HEK293 (cell line): Measurements from ENCODE around the gene HDDC2.

Experiments used
- CTCF ChIP-seq: fragments of 450-650 bp; formaldehyde crosslinking; IDR thresholded peaks from 2 replicates; pipeline ENCODE4 v1.5.1; 2016; ENCODE audit warnings: missing biosample characterization, missing genetic modification characterization
- FEZF1 ChIP-seq: fragments of 450-650 bp; formaldehyde crosslinking; IDR thresholded peaks from 2 replicates; pipeline ENCODE4 v1.5.1; 2016; ENCODE audit warnings: missing biosample characterization, missing genetic modification characterization
- PRDM4 ChIP-seq: fragments of 450-650 bp; formaldehyde crosslinking; IDR thresholded peaks from 2 replicates; pipeline ENCODE4 v1.5.1; 2017; ENCODE audit warnings: missing biosample characterization, missing genetic modification characterization
- SALL2 ChIP-seq: fragments of 450-650 bp; formaldehyde crosslinking; IDR thresholded peaks from 2 replicates; pipeline ENCODE4 v1.5.0; 2017; ENCODE audit warnings: missing biosample characterization, mild to moderate bottlenecking, missing genetic modification characterization, borderline replicate concordance
- SETDB1 ChIP-seq: IDR thresholded peaks from one replicate; pipeline ENCODE4 v1.6.1; 2017; ENCODE audit warnings: mild to moderate bottlenecking, low read length, moderate library complexity, mixed read lengths; ENCODE audit not compliant: insufficient read length
- ZNF2 ChIP-seq: fragments of 450-650 bp; formaldehyde crosslinking; IDR thresholded peaks from 2 replicates; pipeline ENCODE4 v1.5.1; 2016; ENCODE audit warnings: missing biosample characterization, missing genetic modification characterization
- ZNF350 ChIP-seq: fragments of 450-650 bp; formaldehyde crosslinking; IDR thresholded peaks from 2 replicates; pipeline ENCODE4 v1.5.0; 2017; ENCODE audit warnings: missing biosample characterization, mild to moderate bottlenecking, missing genetic modification characterization
- ZNF416 ChIP-seq: fragments of 450-650 bp; formaldehyde crosslinking; IDR thresholded peaks from 2 replicates; pipeline ENCODE4 v1.5.1; 2016; ENCODE audit warnings: missing biosample characterization, missing genetic modification characterization
- ZNF521 ChIP-seq: fragments of 450-650 bp; formaldehyde crosslinking; IDR thresholded peaks from 2 replicates; pipeline ENCODE4 v1.5.1; 2017; ENCODE audit warnings: missing biosample characterization, mild to moderate bottlenecking, missing genetic modification characterization
- ZNF670 ChIP-seq: fragments of 450-650 bp; formaldehyde crosslinking; IDR thresholded peaks from 2 replicates; pipeline ENCODE4 v1.5.1; 2016; ENCODE audit warnings: missing biosample characterization, missing genetic modification characterization, low read depth
- ZNF76 ChIP-seq: fragments of 450-650 bp; formaldehyde crosslinking; IDR thresholded peaks from 2 replicates; pipeline ENCODE4; 2016; ENCODE audit warnings: low read depth, missing biosample characterization, missing genetic modification characterization, borderline replicate concordance
- ZSCAN23 ChIP-seq: fragments of 450-650 bp; formaldehyde crosslinking; IDR thresholded peaks from 2 replicates; pipeline ENCODE4 v1.5.1; 2016; ENCODE audit warnings: missing biosample characterization, missing genetic modification characterization
- TF ChIP-seq, protein P1 (sequence below): fragments of 450-650 bp; formaldehyde crosslinking; IDR thresholded peaks from 2 replicates; pipeline ENCODE4 v1.5.1; 2016; ENCODE audit warnings: missing biosample characterization, missing genetic modification characterization

DNA sequence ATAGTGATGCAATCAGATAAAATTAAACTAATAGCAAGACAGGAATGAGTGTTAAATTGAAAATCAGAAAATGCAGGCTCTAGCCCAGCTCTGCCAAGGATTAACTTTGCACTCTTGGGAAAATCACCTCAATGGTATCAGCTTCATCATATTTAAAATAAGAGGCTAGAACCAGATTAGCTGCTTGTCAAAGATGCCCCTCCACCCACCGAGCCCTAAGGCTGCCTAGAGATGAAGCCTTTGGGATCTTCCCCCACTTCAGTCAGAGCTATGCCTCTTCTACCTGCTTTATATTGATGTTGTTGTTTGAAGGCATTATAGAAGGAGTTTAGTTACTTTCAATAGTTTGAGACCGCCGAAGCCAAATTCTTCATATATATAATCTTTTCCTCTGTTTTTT is 47.4 kb downstream of the HDDC2 start:
- TF ChIP-seq SETDB1, result no peak
- no peak for TF ChIP-seq ZNF416 (tag by site-specific recombination)
- no peak for TF ChIP-seq CTCF (tag by site-specific recombination)
- no peak for TF ChIP-seq ZNF2
- TF ChIP-seq FEZF1 (tag by site-specific recombination), result no peak
- TF ChIP-seq ZSCAN23 (tag by site-specific recombination), result no peak
- TF ChIP-seq PRDM4 (tag by site-specific recombination), result no peak
- no peak for TF ChIP-seq ZNF350 (tag by site-specific recombination)
- TF ChIP-seq SALL2 (tag by site-specific recombination), result no peak
- TF ChIP-seq, protein P1, sequence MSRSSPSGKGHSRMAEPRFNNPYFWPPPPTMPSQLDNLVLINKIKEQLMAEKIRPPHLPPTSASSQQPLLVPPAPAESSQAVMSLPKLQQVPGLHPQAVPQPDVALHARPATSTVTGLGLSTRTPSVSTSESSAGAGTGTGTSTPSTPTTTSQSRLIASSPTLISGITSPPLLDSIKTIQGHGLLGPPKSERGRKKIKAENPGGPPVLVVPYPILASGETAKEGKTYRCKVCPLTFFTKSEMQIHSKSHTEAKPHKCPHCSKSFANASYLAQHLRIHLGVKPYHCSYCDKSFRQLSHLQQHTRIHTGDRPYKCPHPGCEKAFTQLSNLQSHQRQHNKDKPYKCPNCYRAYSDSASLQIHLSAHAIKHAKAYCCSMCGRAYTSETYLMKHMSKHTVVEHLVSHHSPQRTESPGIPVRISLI (tag by site-specific recombination), result no peak
- TF ChIP-seq ZNF76, result no peak
- no peak for TF ChIP-seq ZNF670 (tag by site-specific recombination)
- no peak for TF ChIP-seq ZNF521
